Prostate gland (tissue), 2 donors: ENCODE results near the gene KIF11.

Source experiments
- CTCF ChIP-seq, 4 experiments: fragments of 200-600 bp in 2 of 4; fragments of 450-650 bp in 2 of 4; sonication (generic) in 2 of 4; IDR thresholded peaks; 1 replicate in 3 of 4; 2 replicates in 1 of 4; pipeline ENCODE4 v1.5.1; 2016 to 2019; ENCODE audit warnings: antibody characterized with exemption in 4 of 4, mild to moderate bottlenecking in 2 of 4, moderate library complexity in 2 of 4
- POLR2A ChIP-seq: fragments of 450-650 bp; IDR thresholded peaks from one replicate; pipeline ENCODE4 v1.6.1; 2016; ENCODE audit warnings: antibody characterized with exemption, mild to moderate bottlenecking

GRCh38 chr10:92655426-92655825, 62.5 kb downstream of the KIF11 start:
- TF ChIP-seq POLR2A: no peak
- TF ChIP-seq CTCF (IDR thresholded peaks at IDR 0.05): no peak
